Measurements from ENCODE around the gene KLF5.

- TF ChIP-seq POLR2AphosphoS5 (IDR thresholded peaks at IDR 0.05) (no peak), CTCF (IDR thresholded peaks at IDR 0.05) (no peak), EP300 (IDR thresholded peaks at IDR 0.05) (no peak), POLR2A (IDR thresholded peaks at IDR 0.05; ENCODE audit: low read depth) (no peak)
Measured at GRCh38 chr13:73089213-73089612, 30.4 kb downstream of the KLF5 start.
